Activated T-helper 17 cell treated with anti-CD3 and anti-CD28 coated beads, Interleukin-2, amount 50 U/mL, for 72 hours (primary cell): ENCODE measurements around the gene ACTR2. TPM values are rescaled to one million over a fixed set of nuclear protein-coding genes. Genes with fewer than 3 reads are reported as not detected.

Experiments
- total RNA-seq, 2 donors: library from RNA; stranded (reverse); gene quantifications; one replicate each; pipeline ENCODE4 v1.2.3, GENCODE V29; 2022

Gene ACTR2
- total RNA-seq, 2 donors from 2014 or later = 276 to 518 TPM

Other genes with a start within 250 kb of the ACTR2 start
- 10 to 100 TPM in 1 of 2 donors, 1 to 10 TPM in 1; 8.0 to 44.3 TPM for gene SLC1A4, start 238.4 kb upstream of the ACTR2 start, total RNA-seq
- gene CEP68, start 171.4 kb upstream of the ACTR2 start, total RNA-seq = 10 to 100 TPM in 1 of 2 donors, 1 to 10 TPM in 1; 6.9 to 10.5 TPM
- gene RAB1A, start 97.7 kb upstream of the ACTR2 start, total RNA-seq = 10 to 100 TPM; 72.1 to 87.1 TPM
- 1 to 10 TPM; 5.6 to 9.6 TPM for gene SPRED2, start 204.8 kb downstream of the ACTR2 start, total RNA-seq